ENCODE results near the gene SOWAHC. TPM values are rescaled to one million over a fixed set of nuclear protein-coding genes. Genes with fewer than 3 reads are reported as not detected.

SOWAHC gene
- total and polyA plus RNA-seq, 3 experiments from 2014 or later, result 0.11 to 0.40 (median 0.15) TPM

DNA sequence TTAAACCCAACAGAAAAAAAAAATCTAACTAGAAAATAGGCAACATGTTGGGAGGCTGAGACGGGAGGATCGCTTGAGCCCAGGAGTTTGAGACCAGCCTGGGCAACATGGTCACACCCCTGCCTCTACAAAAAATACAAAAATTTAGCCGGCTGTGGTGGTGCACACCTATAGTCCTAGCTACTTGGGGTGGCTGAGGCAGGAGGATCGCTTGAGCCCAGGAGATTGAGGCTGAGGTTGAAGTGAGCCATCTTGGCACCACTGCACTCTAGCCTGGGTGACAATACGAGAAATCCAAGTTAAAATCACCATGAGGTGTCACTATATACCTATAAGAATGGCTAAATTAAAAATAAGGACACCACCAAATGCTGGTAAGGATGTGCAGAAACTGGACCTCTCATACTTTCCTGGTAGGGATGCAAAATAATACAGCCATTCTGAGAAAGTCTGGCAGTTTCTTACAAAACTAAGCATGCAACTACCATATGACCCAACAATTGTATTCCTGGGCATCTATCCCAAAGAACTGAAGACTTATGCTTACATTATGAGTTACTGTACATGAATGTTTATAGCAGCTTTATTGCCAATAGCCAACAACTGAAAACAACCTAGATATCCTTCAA, 2.6 kb upstream of the SOWAHC start:
- Histone ChIP-seq H3K4me3 (ENCODE audit: low read length) (no peak overlapping the region), H3K36me3 (ENCODE audit: insufficient read depth, low read length) (no peaks in the 10 kb centered on the region), H3K4me1 (ENCODE audit: insufficient read depth, low read length) (no peaks in the 10 kb centered on the region), H3K27me3 (ENCODE audit: insufficient read depth, low read length, poor library complexity, severe bottlenecking) (peaks cover 12% of the 10 kb centered on the region), H3K27ac (ENCODE audit: low read depth, low read length) (no peak overlapping the region), H3K9me3 (ENCODE audit: low read length) (no peaks in the 10 kb centered on the region)
- DNase-seq, result no peak
- Mint-ChIP-seq H3K4me3 (peak overlapping the region in 1 of 7 donors; percentile 52), H3K27ac (no peak overlapping the region), H3K36me3 (no peaks in the 10 kb centered on the region), H3K9me3 (peaks cover 6 to 20% (median 11%) of the 10 kb centered on the region in 5 donors), H3K27me3 (peaks cover 56 to 73% of the 10 kb centered on the region in 2 donors), H3K4me1 (peaks cover 9 to 20% (median 16%) of the 10 kb centered on the region in 3 donors)
- CTCF ChIA-PET, result no interaction called here
- POLR2A ChIA-PET, result no interaction called here

DNA sequence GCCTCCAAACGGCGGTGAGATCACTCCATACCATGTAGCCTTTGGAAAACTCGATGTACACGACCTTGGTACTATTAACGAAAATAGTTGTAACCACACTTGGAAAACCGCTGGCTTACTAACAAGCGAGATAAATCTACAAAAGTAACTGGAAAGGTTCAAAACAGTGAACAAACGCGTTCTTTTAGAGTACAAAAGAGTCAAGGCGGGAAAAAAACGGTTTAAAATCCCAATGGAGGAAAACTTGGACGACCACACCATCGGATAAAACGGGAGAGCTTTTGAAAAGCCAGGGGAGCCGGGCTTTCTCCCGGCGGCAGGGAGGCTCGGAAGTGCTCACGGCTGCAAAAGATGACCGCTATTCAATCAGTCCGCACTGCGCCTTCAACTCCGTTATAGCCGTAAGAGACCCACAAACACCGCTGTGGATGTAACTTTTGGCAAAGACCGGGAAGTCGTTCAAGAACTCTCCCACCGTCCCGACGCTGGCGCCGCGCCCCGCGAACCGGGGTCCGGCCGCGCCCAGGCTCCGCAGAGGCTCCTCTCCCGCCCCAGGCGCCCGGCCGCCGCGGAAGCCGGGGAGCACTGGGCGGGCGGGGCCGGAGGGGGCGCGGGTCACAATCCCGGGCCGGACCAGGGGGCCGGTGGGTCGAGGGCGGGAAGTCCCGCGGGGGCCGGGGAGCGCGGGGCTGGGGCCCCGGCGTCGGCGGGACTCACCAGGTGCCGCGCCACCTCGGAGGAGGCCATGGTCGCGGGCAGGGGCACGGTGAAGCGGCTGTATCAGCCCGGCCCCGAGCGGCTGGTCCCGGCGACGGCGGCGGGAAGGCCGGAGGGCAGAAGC, 863 bp upstream of the SOWAHC start:
- POLR2A ChIA-PET, result no interaction called here
- peaks cover 59 to 75% of the 10 kb centered on the region in 2 donors for H3K27me3 Mint-ChIP-seq
- no peak overlapping the region for H3K4me3 ChIP-seq (ENCODE audit: low read length)

DNA sequence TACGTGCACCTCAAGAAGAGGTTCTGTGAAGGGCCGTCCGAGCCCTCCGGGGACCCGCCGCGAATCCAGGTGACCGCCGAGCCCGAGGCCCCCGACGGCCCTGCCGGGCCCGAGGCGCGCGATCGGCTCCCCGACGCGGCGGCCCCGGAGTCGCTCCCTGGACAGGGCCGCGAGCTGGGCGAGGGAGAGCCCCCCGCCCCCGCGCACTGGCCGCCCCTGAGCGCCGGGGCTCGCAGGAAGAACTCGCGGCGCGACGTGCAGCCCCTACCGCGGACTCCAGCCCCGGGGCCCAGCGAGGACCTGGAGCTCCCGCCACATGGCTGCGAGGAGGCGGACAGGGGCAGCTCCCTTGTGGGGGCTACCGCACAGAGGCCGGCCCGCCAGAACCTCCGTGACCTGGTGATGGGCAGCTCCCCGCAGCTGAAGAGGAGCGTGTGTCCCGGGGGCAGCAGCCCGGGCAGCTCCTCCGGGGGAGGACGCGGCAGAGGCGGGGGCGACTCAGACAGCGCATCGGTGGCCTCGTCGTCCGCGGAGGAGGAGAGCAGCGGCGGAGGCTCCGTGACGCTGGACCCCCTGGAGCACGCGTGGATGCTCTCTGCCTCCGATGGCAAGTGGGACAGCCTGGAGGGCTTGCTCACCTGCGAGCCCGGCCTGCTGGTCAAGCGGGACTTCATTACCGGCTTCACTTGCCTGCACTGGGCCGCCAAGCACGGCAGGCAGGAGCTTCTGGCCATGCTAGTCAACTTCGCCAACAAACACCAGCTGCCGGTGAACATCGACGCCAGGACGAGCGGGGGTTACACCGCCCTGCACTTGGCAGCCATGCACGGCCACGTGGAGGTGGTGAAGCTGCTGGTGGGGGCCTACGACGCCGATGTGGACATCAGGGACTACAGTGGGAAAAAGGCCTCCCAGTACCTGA, 812 bp downstream of the SOWAHC start:
- peaks cover 52 to 78% of the 10 kb centered on the region in 2 donors for H3K27me3 Mint-ChIP-seq
- Histone ChIP-seq H3K4me1 (ENCODE audit: insufficient read depth, low read length) (no peaks in the 10 kb centered on the region), H3K9me3 (ENCODE audit: low read length) (no peaks in the 10 kb centered on the region), H3K27me3 (ENCODE audit: insufficient read depth, low read length, poor library complexity, severe bottlenecking) (peaks cover 8% of the 10 kb centered on the region), H3K4me3 (ENCODE audit: low read length) (no peak overlapping the region), H3K36me3 (ENCODE audit: insufficient read depth, low read length) (no peaks in the 10 kb centered on the region), H3K27ac (ENCODE audit: low read depth, low read length) (no peak overlapping the region)
- peak overlapping the region in 2 of 7 donors; percentile 54 for H3K4me3 Mint-ChIP-seq
- POLR2A ChIA-PET, result no interaction called here
- H3K36me3 Mint-ChIP-seq, result no peaks in the 10 kb centered on the region
- H3K9me3 Mint-ChIP-seq, result peaks cover 6 to 18% (median 14%) of the 10 kb centered on the region in 5 donors
- H3K27ac Mint-ChIP-seq, result no peak overlapping the region
- CTCF ChIA-PET, result interaction anchor here (0.9 kb wide), 1 partner anchor 14 kb away, joined by 3 read pairs; no protein-coding TSS in a partner anchor
- DNase-seq, result no peak
- peaks cover 9 to 20% (median 17%) of the 10 kb centered on the region in 3 donors for H3K4me1 Mint-ChIP-seq

More for the DNA sequence above, 863 bp upstream of the SOWAHC start:
- Mint-ChIP-seq H3K4me1 (peaks cover 9 to 20% (median 17%) of the 10 kb centered on the region in 3 donors), H3K27ac (peak overlapping the region in 5 of 8 donors; percentile 4 to 62 (median 35)), H3K36me3 (no peaks in the 10 kb centered on the region), H3K9me3 (peaks cover 6 to 20% (median 15%) of the 10 kb centered on the region in 5 donors), H3K4me3 (peak overlapping the region; percentile 66 to 84 (median 78))
- Histone ChIP-seq H3K4me1 (ENCODE audit: insufficient read depth, low read length) (no peaks in the 10 kb centered on the region), H3K9me3 (ENCODE audit: low read length) (no peaks in the 10 kb centered on the region), H3K27me3 (ENCODE audit: insufficient read depth, low read length, poor library complexity, severe bottlenecking) (peaks cover 9% of the 10 kb centered on the region), H3K36me3 (ENCODE audit: insufficient read depth, low read length) (no peaks in the 10 kb centered on the region), H3K27ac (ENCODE audit: low read depth, low read length) (no peak overlapping the region)
- CTCF ChIA-PET, result no interaction called here
- DNase-seq, result peak in 2 of 5 donors; percentile 1 to 8

GRCh38 chr2:109615637-109616144, 1.5 kb downstream of the SOWAHC start:
- peak overlapping the region in 5 of 7 donors; percentile 14 to 81 (median 26) for H3K4me3 Mint-ChIP-seq
- CTCF ChIA-PET, result interaction anchor here (0.9 kb wide), 1 partner anchor 13 kb away, joined by 3 read pairs; no protein-coding TSS in a partner anchor

GRCh38 chr2:109616184-109616583, 2.0 kb downstream of the SOWAHC start:
- Histone ChIP-seq H3K36me3 (ENCODE audit: insufficient read depth, low read length) (no peaks in the 10 kb centered on the region), H3K9me3 (ENCODE audit: low read length) (no peaks in the 10 kb centered on the region), H3K4me1 (ENCODE audit: insufficient read depth, low read length) (no peaks in the 10 kb centered on the region), H3K27me3 (ENCODE audit: insufficient read depth, low read length, poor library complexity, severe bottlenecking) (peaks cover 5% of the 10 kb centered on the region), H3K4me3 (ENCODE audit: low read length) (no peak overlapping the region), H3K27ac (ENCODE audit: low read depth, low read length) (no peak overlapping the region)
- H3K27me3 Mint-ChIP-seq, result peaks cover 44 to 77% of the 10 kb centered on the region in 2 donors
- no peak for DNase-seq
- H3K36me3 Mint-ChIP-seq, result no peaks in the 10 kb centered on the region
- H3K4me1 Mint-ChIP-seq, result peaks cover 9 to 20% (median 17%) of the 10 kb centered on the region in 3 donors
- H3K27ac Mint-ChIP-seq, result no peak overlapping the region
- CTCF ChIA-PET, result no interaction called here
- H3K4me3 Mint-ChIP-seq, result peak overlapping the region in 5 of 7 donors; percentile 24 to 81 (median 41)
- POLR2A ChIA-PET, result no interaction called here
- peaks cover 6 to 15% (median 14%) of the 10 kb centered on the region in 5 donors for H3K9me3 Mint-ChIP-seq

More at GRCh38 chr2:109615637-109616144, 1.5 kb downstream of the SOWAHC start:
- DNase-seq, result no peak
- Mint-ChIP-seq H3K27ac (no peak overlapping the region), H3K36me3 (no peaks in the 10 kb centered on the region), H3K4me1 (peaks cover 9 to 20% (median 17%) of the 10 kb centered on the region in 3 donors), H3K9me3 (peaks cover 6 to 18% (median 14%) of the 10 kb centered on the region in 5 donors), H3K27me3 (peaks cover 49 to 77% of the 10 kb centered on the region in 2 donors)
- Histone ChIP-seq H3K36me3 (ENCODE audit: insufficient read depth, low read length) (no peaks in the 10 kb centered on the region), H3K4me1 (ENCODE audit: insufficient read depth, low read length) (no peaks in the 10 kb centered on the region), H3K9me3 (ENCODE audit: low read length) (no peaks in the 10 kb centered on the region), H3K4me3 (ENCODE audit: low read length) (no peak overlapping the region), H3K27ac (ENCODE audit: low read depth, low read length) (no peak overlapping the region), H3K27me3 (ENCODE audit: insufficient read depth, low read length, poor library complexity, severe bottlenecking) (peaks cover 6% of the 10 kb centered on the region)
- POLR2A ChIA-PET, result no interaction called here

DNA sequence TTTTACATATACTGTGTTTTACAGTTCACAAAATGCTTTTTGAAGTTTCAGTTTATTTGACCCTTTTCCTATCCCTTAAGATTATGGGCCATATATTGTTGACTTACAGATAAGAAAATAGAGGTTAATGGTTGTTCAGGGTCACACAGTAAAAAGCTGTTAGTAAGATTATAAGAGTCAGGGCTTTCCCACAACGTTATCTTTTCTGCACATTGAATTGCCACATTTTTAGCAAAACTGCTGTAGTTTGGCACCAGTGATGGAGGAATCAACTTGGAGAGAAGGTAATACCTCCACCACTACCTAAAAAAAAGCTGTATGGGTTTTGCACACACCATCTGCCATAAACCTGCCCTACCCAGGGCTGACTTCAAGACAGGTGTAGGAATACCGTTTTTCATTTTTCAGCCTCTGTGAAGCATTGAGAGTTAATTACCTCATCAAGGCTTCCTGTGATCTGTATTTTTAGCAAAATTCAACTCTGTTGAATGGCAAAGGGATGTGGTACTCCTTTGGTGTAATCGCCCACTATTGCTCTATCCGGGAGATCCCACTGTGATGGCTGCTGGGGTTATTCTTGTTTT, 5.0 kb downstream of the SOWAHC start:
- H3K36me3 Mint-ChIP-seq, result no peaks in the 10 kb centered on the region
- no peak overlapping the region for H3K4me3 ChIP-seq (ENCODE audit: low read length)
- ChIA-PET POLR2A (no interaction called here), CTCF (no interaction called here)
- H3K36me3 ChIP-seq (ENCODE audit: insufficient read depth, low read length), result no peaks in the 10 kb centered on the region
- peaks cover 0 to 11% (median 7%) of the 10 kb centered on the region in 5 donors for H3K9me3 Mint-ChIP-seq
- DNase-seq, result no peak
- no peak overlapping the region for H3K27ac ChIP-seq (ENCODE audit: low read depth, low read length)
- H3K4me1 Mint-ChIP-seq, result peaks cover 1 to 9% (median 8%) of the 10 kb centered on the region in 3 donors
- H3K9me3 ChIP-seq (ENCODE audit: low read length), result no peaks in the 10 kb centered on the region
- H3K27ac Mint-ChIP-seq, result no peak overlapping the region
- H3K27me3 Mint-ChIP-seq, result peaks cover 28 to 75% of the 10 kb centered on the region in 2 donors
- no peak overlapping the region for H3K4me3 Mint-ChIP-seq
- H3K4me1 ChIP-seq (ENCODE audit: insufficient read depth, low read length), result no peaks in the 10 kb centered on the region
- H3K27me3 ChIP-seq (ENCODE audit: insufficient read depth, low read length, poor library complexity, severe bottlenecking), result no peaks in the 10 kb centered on the region

DNA sequence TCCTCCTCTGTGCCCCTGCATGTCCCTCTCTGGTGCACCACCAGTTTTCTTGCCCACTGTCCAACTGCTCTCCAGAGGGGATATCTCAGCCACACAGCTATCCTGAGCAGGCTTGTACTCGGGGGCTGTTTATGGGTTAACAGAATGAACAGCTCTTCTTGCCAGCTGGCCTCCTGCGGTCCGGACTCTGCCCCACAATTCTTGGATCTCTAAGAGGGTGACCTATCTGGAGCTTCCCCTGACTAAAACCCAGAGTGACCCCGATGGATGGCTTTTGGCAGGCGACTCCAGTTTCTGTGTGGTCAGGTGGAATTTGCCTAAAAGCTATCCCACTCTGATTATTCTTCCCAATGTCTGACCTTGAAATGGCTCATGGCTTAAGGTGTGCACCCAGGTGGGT, 9.1 kb downstream of the SOWAHC start:
- no peak overlapping the region for H3K4me3 Mint-ChIP-seq
- H3K9me3 Mint-ChIP-seq, result peaks cover 0 to 2% (median 0%) of the 10 kb centered on the region in 5 donors
- no peaks in the 10 kb centered on the region for H3K36me3 Mint-ChIP-seq
- Histone ChIP-seq H3K27me3 (ENCODE audit: insufficient read depth, low read length, poor library complexity, severe bottlenecking) (no peaks in the 10 kb centered on the region), H3K9me3 (ENCODE audit: low read length) (no peaks in the 10 kb centered on the region), H3K4me1 (ENCODE audit: insufficient read depth, low read length) (no peaks in the 10 kb centered on the region), H3K36me3 (ENCODE audit: insufficient read depth, low read length) (no peaks in the 10 kb centered on the region), H3K4me3 (ENCODE audit: low read length) (no peak overlapping the region), H3K27ac (ENCODE audit: low read depth, low read length) (no peak overlapping the region)
- H3K4me1 Mint-ChIP-seq, result no peaks in the 10 kb centered on the region
- DNase-seq, result no peak
- peaks cover 23 to 55% of the 10 kb centered on the region in 2 donors for H3K27me3 Mint-ChIP-seq
- CTCF ChIA-PET, result no interaction called here
- H3K27ac Mint-ChIP-seq, result no peak overlapping the region
- POLR2A ChIA-PET, result no interaction called here
